K562 (cell line): ENCODE data around the gene MYL12A. TPM values are rescaled to one million over a fixed set of nuclear protein-coding genes. Genes with fewer than 3 reads are reported as not detected.

Experiments used
- CREBBP ChIP-seq: IDR thresholded peaks from one replicate; pipeline ENCODE4 v1.6.1; 2012; ENCODE audit warnings: low read depth, mild to moderate bottlenecking, control low read depth, inconsistent platforms, low read length
- ESRRB ChIP-seq: fragments of 250-450 bp; sonication (Bioruptor Pico); IDR thresholded peaks from 2 replicates; pipeline ENCODE4 v1.5.0; 2020; ENCODE audit warnings: mild to moderate bottlenecking, moderate library complexity, borderline replicate concordance
- ETV6 ChIP-seq, 3 experiments: fragments of 150-350 bp in 1 of 3; sonication (generic) in 1 of 3; formaldehyde crosslinking in 1 of 3; IDR thresholded peaks; 2 replicates each; pipeline versions ENCODE4 v1.6.1 to v1.8.0; 2014 to 2022; ENCODE audit warnings: borderline replicate concordance in 2 of 3, low read depth in 2 of 3, antibody characterized with exemption in 1 of 3, low read length in 1 of 3, mild to moderate bottlenecking in 1 of 3, missing genetic modification reagents in 1 of 3
- FOXK1 ChIP-seq: sonication (generic); formaldehyde crosslinking; IDR thresholded peaks from 2 replicates; pipeline ENCODE4 v1.8.0; 2022; ENCODE audit warnings: missing genetic modification reagents, mild to moderate bottlenecking, borderline replicate concordance
- SMAD4 ChIP-seq: fragments of 250-450 bp; sonication (Bioruptor Pico); conservative IDR thresholded peaks from 2 replicates; pipeline ENCODE4 v1.8.0; 2021; ENCODE audit warnings: inconsistent platforms, mild to moderate bottlenecking, moderate library complexity
- ZFP1 ChIP-seq: fragments of 450-650 bp; formaldehyde crosslinking; IDR thresholded peaks from 2 replicates; pipeline ENCODE4 v1.4.0; 2020; ENCODE audit warnings: mild to moderate bottlenecking, mixed read lengths
- ZKSCAN3 ChIP-seq: fragments of 250-450 bp; sonication (Bioruptor Pico); IDR thresholded peaks from 2 replicates; pipeline ENCODE4 v1.4.0; 2020
- ZKSCAN8 ChIP-seq: fragments of 200-800 bp; sonication (Bioruptor generic); IDR thresholded peaks from 2 replicates; pipeline ENCODE4 v1.6.1; 2016; ENCODE audit warnings: missing genetic modification characterization, missing compliant biosample characterization
- ZZZ3 ChIP-seq: fragments of 450-650 bp; IDR thresholded peaks from 2 replicates; pipeline ENCODE4 v1.6.1; 2016; ENCODE audit warnings: antibody characterized with exemption, mild to moderate bottlenecking, moderate library complexity
- polyA plus RNA-seq, 8 experiments: library from polyadenylated mRNA; depleted of rRNA in 4 of 8; stranded (reverse) in 5 of 8; unstranded in 3 of 8; fragments of >200 nt; fragmentation: Nextera tagmentation in 2 of 8; fragmentation: Illumina TruSeq in 1 of 8; extraction: Ambion mirVana in 2 of 8; extraction: Trizol in 1 of 8; gene quantifications; 2 replicates each; pipeline versions ENCODE4 v1.2.1 to v1.2.3, GENCODE V29; 2011 to 2014; ENCODE audit warnings: inconsistent platforms in 1 of 8, missing spikeins in 1 of 8
- total RNA-seq, 7 experiments: library from RNA; depleted of rRNA in 6 of 7; stranded (reverse); fragments of >200 nt in 6 of 7; fragmentation: Illumina TruSeq in 2 of 7; extraction: Trizol in 2 of 7; gene quantifications; 2 replicates each; pipeline versions ENCODE4 v1.2.1 to v1.2.3, GENCODE V29; 2011 to 2021; ENCODE audit warnings: low replicate concordance in 1 of 7
- TF ChIP-seq, protein P1 (sequence below), 2 experiments: IDR thresholded peaks; 2 replicates each; pipeline ENCODE4 v1.6.1; 2012; ENCODE audit warnings: improper control_type of control experiment in 2 of 2, low read depth in 2 of 2, low read length in 2 of 2, borderline replicate concordance in 1 of 2
- TF ChIP-seq, protein P2 (sequence below): sonication (generic); formaldehyde crosslinking; IDR thresholded peaks from 2 replicates; pipeline ENCODE4 v1.8.0; 2022; ENCODE audit warnings: mild to moderate bottlenecking, low read depth, missing genetic modification reagents
- TF ChIP-seq, protein P3 (sequence below): fragments of 250-450 bp; sonication (Bioruptor Pico); IDR thresholded peaks from 2 replicates; pipeline ENCODE4 v1.5.0; 2021
- TF ChIP-seq, protein P4 (sequence below): fragments of 250-450 bp; sonication (Bioruptor Pico); IDR thresholded peaks from 2 replicates; pipeline ENCODE4 v1.4.0; 2020; ENCODE audit warnings: borderline replicate concordance
- TF ChIP-seq, protein P5 (sequence below): fragments of 450-650 bp; formaldehyde crosslinking; IDR thresholded peaks from 2 replicates; pipeline ENCODE4 v1.4.0; 2020; ENCODE audit warnings: mild to moderate bottlenecking

MYL12A gene
- total and polyA plus RNA-seq, 9 of the 15 experiments (the other 6 are each of a cell fraction or from before 2014, with no cell fraction given) = 308 to 1,031 (median 559) TPM

DNA sequence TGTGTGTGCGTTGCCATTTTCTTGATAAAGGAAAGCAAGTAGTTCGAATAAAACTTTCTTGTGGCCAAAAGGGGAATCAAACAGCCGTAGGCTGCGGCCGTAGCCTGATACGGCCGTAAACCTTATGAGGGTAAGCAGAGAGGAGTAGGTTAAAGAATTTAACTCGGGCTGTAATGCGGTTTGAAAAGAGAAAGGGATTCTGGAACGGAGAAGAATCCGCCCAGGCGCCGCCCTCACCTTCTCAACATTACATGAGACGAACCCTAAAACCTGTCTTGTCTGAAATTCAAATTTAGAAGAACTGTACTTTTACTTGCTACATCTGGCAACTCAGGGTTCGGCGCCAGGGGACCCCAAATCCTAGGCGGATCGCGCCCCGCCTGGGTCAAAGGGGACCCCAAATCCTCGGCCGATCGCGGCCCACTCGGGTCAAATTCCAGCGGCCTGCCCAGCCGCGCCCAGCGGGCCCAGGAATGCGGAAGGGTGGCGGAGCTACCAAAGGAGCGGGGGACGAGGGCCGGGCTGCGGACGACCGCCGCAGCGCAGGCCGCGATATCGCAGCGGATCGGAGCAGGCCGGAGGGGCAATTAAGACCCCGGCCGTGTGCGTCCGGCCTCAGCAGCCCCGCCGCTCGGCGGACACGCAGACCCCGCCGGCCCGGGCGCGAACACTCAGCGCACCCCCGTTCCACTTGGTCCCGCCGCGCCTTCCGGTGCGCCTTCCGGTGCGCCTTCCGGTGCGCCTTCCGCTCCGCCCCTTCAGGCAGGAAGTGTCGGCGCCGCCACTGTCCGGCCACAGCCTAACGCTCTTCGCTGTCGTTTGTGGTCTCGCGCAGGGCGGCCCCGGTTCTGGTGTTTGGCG is 14.0 kb downstream of the MYL12A start, which contains the start of gene MYL12B (continued):
- TF ChIP-seq ESRRB (CRISPR knock-in tag) = no peak
- TF ChIP-seq, protein P1, sequence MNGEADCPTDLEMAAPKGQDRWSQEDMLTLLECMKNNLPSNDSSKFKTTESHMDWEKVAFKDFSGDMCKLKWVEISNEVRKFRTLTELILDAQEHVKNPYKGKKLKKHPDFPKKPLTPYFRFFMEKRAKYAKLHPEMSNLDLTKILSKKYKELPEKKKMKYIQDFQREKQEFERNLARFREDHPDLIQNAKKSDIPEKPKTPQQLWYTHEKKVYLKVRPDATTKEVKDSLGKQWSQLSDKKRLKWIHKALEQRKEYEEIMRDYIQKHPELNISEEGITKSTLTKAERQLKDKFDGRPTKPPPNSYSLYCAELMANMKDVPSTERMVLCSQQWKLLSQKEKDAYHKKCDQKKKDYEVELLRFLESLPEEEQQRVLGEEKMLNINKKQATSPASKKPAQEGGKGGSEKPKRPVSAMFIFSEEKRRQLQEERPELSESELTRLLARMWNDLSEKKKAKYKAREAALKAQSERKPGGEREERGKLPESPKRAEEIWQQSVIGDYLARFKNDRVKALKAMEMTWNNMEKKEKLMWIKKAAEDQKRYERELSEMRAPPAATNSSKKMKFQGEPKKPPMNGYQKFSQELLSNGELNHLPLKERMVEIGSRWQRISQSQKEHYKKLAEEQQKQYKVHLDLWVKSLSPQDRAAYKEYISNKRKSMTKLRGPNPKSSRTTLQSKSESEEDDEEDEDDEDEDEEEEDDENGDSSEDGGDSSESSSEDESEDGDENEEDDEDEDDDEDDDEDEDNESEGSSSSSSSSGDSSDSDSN (IDR thresholded peaks at IDR 0.05; ENCODE audit: borderline replicate concordance in 1 of 2, low read depth in 2 of 2, low read length in 2 of 2) = peak; percentile 76 to 89; a peak in 3 of 4 replicates
- TF ChIP-seq ZZZ3 = peak; percentile 77
- TF ChIP-seq ETV6 (IDR thresholded peaks at IDR 0.05; ENCODE audit: borderline replicate concordance in 1 of 2, low read depth in 2 of 2, low read length in 1 of 2) = peak in 1 of 2 experiments; percentile 78; a peak in 2 of 4 replicates
- TF ChIP-seq ETV6 (CRISPR knock-in tag; IDR thresholded peaks at IDR 0.05; ENCODE audit: borderline replicate concordance) = no peak
- TF ChIP-seq, protein P2, sequence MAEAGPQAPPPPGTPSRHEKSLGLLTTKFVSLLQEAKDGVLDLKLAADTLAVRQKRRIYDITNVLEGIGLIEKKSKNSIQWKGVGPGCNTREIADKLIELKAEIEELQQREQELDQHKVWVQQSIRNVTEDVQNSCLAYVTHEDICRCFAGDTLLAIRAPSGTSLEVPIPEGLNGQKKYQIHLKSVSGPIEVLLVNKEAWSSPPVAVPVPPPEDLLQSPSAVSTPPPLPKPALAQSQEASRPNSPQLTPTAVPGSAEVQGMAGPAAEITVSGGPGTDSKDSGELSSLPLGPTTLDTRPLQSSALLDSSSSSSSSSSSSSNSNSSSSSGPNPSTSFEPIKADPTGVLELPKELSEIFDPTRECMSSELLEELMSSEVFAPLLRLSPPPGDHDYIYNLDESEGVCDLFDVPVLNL (CRISPR knock-in tag) = no peak
- TF ChIP-seq, protein P3, sequence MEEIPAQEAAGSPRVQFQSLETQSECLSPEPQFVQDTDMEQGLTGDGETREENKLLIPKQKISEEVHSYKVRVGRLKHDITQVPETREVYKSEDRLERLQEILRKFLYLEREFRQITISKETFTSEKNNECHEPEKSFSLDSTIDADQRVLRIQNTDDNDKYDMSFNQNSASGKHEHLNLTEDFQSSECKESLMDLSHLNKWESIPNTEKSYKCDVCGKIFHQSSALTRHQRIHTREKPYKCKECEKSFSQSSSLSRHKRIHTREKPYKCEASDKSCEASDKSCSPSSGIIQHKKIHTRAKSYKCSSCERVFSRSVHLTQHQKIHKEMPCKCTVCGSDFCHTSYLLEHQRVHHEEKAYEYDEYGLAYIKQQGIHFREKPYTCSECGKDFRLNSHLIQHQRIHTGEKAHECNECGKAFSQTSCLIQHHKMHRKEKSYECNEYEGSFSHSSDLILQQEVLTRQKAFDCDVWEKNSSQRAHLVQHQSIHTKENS (CRISPR knock-in tag) = no peak
- TF ChIP-seq ZFP1 (CRISPR knock-in tag) = no peak
- peak; percentile 97 for TF ChIP-seq SMAD4 (CRISPR knock-in tag)
- 0 out of 2 replicates have a peak, but pooled peaks have one; percentile 45 for TF ChIP-seq FOXK1 (CRISPR knock-in tag)
- TF ChIP-seq CREBBP = no peak
- TF ChIP-seq, protein P4, sequence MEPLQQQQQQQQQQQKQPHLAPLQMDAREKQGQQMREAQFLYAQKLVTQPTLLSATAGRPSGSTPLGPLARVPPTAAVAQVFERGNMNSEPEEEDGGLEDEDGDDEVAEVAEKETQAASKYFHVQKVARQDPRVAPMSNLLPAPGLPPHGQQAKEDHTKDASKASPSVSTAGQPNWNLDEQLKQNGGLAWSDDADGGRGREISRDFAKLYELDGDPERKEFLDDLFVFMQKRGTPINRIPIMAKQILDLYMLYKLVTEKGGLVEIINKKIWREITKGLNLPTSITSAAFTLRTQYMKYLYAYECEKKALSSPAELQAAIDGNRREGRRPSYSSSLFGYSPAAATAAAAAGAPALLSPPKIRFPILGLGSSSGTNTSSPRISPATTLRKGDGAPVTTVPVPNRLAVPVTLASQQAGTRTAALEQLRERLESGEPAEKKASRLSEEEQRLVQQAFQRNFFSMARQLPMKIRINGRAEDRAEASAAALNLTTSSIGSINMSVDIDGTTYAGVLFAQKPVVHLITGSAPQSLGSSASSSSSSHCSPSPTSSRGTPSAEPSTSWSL (CRISPR knock-in tag) = no peak
- TF ChIP-seq ZKSCAN3 (CRISPR knock-in tag) = no peak
- TF ChIP-seq ZKSCAN8 = no peak
- TF ChIP-seq, protein P5, sequence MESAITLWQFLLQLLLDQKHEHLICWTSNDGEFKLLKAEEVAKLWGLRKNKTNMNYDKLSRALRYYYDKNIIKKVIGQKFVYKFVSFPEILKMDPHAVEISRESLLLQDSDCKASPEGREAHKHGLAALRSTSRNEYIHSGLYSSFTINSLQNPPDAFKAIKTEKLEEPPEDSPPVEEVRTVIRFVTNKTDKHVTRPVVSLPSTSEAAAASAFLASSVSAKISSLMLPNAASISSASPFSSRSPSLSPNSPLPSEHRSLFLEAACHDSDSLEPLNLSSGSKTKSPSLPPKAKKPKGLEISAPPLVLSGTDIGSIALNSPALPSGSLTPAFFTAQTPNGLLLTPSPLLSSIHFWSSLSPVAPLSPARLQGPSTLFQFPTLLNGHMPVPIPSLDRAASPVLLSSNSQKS (CRISPR knock-in tag) = no peak
